Measurements from ENCODE around the gene PLA2R1.

The PLA2R1 gene

DNA sequence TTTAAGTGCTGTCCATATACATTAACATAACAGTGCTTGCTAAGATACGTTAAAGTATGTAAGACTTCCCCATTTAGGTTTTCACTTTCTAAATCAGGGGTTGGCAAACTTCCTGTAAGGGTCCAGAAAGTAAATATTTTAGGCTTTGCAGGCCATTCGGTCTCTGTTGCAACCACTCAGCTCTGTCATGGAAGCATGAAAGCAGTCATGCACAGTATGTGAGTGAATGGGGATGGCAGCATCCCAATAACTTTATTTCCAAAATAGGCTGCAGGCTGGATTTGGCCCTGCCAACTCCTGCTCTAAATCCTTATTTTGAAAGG is 128.7 kb downstream of the PLA2R1 start:
- no peak for DNase-seq (ENCODE audit: low read depth)

DNA sequence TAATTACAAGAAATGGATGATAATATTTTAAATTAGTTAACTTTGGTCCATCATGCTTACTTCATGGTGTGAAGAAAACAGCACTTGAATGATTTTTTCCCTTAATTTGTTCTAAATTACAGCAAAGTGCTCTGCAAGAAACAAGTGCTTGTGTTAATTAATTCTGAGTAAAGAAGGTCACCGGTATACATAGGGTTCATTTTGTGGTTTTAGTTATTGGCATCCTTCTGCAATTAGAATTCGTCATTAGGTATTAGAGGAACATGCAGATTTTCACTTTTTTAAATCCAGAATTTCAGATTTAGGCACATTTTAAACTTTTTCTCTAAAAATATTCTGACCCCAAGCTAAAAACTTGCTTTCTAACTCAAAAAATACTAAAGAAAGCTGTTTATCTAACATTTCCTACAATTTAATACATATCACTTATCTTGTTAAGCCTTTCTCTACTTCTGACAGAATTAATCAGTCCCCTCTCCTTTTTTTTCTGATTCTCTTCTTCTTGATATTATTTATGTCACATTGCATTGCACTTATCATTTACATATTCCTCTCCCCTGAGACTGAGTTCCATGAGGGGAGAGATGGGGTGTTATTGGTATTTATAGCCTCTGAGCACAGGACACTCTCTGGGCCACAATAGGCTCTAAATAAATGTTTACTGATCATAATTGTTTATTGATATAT is 129.2 kb downstream of the PLA2R1 start:
- no peak for DNase-seq (ENCODE audit: low read depth)

- DNase-seq (ENCODE audit: low read depth): no peak
Measured at GRCh38 chr2:159926695-159927094, 135.7 kb downstream of the PLA2R1 start.

DNA sequence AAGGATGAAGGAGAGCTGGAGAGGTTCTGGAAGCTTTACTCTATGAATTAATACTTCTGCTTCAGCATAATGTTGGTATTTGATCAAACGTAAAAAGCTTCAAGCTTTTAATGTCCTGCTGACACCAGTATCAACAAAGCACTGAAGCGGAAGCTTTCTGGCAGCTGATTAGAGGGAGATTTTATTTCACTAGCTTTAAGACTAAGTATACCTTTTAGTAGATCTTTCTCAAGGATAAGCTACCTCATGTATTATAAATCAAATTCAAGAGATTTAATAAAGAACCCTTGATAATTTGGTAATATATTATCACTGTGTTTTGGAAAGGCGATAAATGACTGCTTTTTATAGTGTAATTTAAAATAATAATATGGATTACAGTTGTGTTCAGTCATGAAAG is 136.4 kb downstream of the PLA2R1 start:
- no peak for DNase-seq (ENCODE audit: low read depth)

DNA sequence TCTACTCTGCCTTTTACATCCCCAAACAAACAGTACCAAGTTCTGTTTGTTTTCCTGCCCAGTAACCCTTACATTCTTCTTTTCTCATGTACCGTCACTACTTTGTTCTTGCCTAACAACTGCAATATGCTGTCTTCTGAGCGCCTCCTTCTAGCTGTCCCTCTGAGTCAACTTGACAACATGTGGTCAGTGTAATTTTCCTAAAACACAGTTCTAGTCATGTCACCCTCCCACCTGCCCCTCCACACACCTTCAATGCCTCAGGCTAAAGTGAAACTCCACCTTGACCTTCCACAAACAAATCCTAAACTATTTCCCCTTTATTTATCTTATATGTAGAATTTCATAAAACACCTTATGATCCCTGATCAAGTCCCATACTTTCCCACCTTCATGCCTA is 139.9 kb downstream of the PLA2R1 start:
- DNase-seq (ENCODE audit: low read depth): no peak

- DNase-seq (ENCODE audit: low read depth): peak; percentile 53
Measured at GRCh38 chr2:159921752-159922404, 140.5 kb downstream of the PLA2R1 start.

DNA sequence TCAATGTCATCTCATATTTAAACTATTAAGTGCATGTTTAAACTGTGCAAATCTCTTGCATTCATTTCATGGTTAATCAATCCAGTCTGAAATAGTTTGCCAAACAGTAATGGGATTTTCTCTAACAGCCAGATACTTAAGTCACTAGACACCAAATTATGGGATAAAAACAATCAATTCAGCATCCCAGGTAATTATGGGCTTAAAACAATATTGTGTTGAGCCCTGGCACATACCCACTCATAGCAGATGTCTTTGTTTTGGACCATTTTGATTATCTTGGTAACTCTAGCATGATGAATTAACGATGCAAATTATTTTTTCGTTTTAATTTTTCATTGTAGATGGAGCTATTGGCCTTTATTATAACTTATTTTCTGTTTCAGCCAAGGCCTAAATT is 145.9 kb downstream of the PLA2R1 start:
- no peak for DNase-seq (ENCODE audit: low read depth)

GRCh38 chr2:159913900-159914299 is 148.5 kb downstream of the PLA2R1 start:
- DNase-seq (ENCODE audit: low read depth): no peak

GRCh38 chr2:159912580-159912979 is 149.8 kb downstream of the PLA2R1 start:
- no peak for DNase-seq (ENCODE audit: low read depth)

GRCh38 chr2:159910951-159911350 is 151.5 kb downstream of the PLA2R1 start:
- DNase-seq (ENCODE audit: low read depth): no peak

GRCh38 chr2:159908623-159909022 is 153.8 kb downstream of the PLA2R1 start:
- no peak for DNase-seq (ENCODE audit: low read depth)

DNA sequence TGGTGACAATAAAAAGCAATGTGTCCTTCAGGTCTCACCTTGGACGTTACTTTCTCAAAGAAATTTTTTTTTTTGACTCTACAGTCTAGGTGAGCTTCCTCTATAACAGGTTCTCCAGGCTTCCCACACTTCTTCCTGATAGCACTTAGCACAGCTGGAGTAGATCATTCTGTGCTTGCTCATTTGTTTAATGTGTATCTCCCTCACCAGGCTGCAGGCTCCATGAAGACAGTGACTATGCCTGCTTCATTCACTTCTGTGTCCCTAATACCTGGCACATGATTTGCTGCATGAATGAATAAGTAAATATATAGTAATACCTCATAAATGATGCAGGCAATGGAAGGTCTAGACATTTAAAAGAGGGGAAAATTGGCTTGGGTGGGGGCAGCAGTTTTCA is 154.5 kb downstream of the PLA2R1 start:
- no peak for DNase-seq (ENCODE audit: low read depth)

- DNase-seq (ENCODE audit: low read depth): no peak
Measured at GRCh38 chr2:159905926-159906714, 156.3 kb downstream of the PLA2R1 start.

- no peak for DNase-seq (ENCODE audit: low read depth)
Measured at GRCh38 chr2:159904959-159905305, 157.5 kb downstream of the PLA2R1 start.

DNA sequence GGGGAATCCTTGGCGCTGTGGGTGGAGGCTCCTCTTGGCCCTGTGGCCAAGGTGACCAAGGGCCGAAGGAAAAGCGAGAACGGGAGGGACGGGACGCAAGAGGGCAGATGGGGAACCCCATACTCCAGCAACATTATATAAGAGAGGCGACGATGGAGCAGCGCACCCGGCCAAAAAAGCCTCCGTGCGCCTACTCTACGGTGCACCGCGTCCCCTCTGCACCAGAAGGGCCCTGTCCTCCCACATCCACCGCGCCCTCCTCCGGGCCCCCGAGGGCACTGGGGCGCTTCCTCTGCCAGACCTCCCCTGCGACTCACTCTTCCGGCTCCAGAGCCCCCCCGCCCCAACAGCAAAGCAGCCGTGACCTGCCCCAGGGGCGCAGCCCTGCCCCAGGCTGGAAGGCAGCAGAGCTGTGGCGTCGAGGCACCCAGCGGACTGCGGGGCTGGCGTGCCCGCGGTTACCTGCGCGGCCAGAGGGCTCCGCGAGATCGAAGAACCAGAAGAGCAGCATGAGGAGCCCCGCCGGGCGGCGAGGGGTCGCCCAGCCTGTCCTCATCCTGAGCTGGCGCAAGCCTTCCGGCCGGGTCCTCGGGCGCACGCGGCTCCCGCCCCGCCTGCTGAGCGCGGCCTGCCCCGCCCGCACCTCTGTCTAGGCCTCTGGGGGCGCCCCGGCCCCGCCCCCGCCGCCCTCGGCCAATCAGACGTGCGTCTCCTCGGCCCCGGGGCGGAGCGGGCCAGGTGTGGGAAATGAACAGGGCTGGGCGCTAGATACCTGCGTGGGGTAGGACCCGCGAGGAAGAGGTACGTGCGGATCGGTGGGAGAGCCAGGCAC is 158.1 kb downstream of the PLA2R1 start, which contains the start of gene LY75:
Gene LY75, minus strand, starts transcription at position 630 of the 832 bp plus-strand sequence.
- peak; percentile 64 for DNase-seq (ENCODE audit: low read depth)

DNA sequence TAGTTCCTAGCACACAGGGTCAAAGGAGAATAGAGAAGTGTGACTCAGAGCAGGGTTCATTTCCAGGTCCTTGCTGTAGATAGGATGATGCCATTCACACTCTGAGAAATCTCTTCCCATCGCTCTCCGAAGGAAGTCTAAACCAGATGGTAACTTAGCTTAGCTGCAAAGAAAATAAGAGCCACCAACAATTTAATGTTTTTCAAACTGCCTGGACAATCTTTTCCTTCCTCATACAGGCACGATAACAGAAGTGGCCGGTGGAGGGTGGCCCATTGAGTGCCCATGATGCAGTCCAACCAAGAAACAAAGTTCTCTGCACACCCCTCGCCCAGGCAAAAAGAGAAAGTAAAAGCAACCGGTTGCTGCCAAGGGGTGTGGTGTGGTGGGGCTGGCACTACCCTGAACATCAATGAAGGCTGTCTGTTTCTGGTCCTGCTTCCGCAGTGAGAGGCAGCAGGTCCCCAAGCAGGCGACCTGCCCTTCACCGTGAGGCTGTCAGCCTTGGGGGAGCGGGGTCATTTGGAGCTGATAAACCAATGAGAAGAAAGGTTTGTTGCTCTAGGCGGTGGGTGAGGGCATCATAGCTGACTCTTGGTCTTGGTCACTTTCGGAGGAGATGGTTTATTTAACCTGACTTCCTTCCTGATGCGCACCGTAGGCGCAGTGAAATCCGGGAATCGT is 158.8 kb downstream of the PLA2R1 start:
- peak; percentile 39 for DNase-seq (ENCODE audit: low read depth)

DNA sequence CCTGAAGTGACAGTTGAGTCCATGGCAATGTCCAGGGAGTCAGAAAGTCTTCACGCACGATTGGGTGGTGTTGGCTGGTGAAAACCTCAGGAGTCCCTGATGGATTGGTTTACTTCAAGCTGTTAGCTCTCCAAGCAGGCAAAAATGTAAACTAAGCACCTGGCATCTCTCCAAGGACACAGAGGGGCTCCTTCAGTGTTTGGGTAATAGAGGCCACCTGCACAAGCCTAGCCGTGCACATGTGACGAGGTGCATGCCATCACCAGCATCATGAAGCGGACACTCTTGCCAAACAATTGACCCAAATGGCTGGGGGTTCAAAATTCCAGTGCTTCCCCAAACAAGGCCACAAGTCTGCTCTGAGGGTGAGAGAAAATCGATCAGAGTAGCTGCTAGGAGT is 159.7 kb downstream of the PLA2R1 start:
- DNase-seq (ENCODE audit: low read depth): no peak

GRCh38 chr2:159900343-159900742 is 162.1 kb downstream of the PLA2R1 start:
- DNase-seq (ENCODE audit: low read depth): no peak

DNA sequence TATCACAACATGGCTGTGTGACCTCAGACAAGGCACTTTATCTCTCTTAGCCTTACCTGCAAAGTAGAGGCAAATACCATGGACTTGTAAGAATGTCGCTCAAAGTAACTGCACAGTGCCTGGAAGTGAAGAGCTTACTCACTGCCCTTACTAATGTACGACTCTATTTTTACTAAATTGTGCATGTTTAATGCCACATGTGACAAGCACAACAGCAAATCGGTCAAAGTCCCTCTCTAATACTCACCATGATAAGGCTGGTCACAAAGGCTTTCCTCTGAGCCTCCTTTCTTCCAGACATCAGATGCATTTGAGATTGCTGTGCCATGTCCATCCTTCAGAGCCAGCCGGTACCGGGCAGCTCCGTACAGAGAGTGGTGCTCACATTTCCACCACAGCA is 164.0 kb downstream of the PLA2R1 start:
- DNase-seq (ENCODE audit: low read depth): no peak

- DNase-seq (ENCODE audit: low read depth): no peak
Measured at GRCh38 chr2:159897720-159898119, 164.7 kb downstream of the PLA2R1 start.

DNA sequence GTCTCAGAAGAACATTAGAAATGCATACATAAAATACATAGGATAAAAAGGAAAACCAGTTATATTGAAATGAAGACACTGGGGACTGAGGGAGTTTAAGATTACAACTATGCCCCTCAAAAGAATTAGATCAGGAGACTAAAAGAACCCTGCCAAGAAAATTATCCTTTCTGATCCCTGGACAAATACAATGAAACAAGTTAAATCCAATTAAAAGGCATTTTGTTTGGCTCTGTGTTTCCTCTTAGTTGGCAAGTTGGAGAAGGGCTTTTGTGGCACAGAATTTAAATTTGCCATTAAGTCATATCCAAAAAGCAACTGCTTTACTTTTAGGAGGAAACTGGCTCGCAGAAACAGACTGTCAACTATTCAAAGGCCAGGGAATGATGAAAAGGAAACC is 165.3 kb downstream of the PLA2R1 start:
- DNase-seq (ENCODE audit: low read depth): no peak
